ENCODE measurements around the gene PLPP1.

PLPP1 gene

GRCh38 chr5:55564721-55565120 lies 30.0 kb upstream of the PLPP1 start:
- no peak overlapping the region for H3K9ac ChIP-seq
- no peak for TF ChIP-seq CTCF (IDR thresholded peaks at IDR 0.05)

GRCh38 chr5:55558484-55558883 lies 23.7 kb upstream of the PLPP1 start:
- Histone ChIP-seq H3K27me3 (ENCODE audit: control insufficient read depth, insufficient read depth, low read length) (no peaks in the 10 kb centered on the region), H3K4me2 (ENCODE audit: low read length) (no peak overlapping the region), H3K79me2 (no peaks in the 10 kb centered on the region), H3K27ac (no peak overlapping the region), H3K4me1 (no peaks in the 10 kb centered on the region), H3K36me3 (ENCODE audit: control insufficient read depth, insufficient read depth, low read length) (no peaks in the 10 kb centered on the region), H3K9me3 (ENCODE audit: control insufficient read depth, low read length) (no peaks in the 10 kb centered on the region), H2AFZ (no peak overlapping the region), H3K4me3 (ENCODE audit: low read depth, low read length) (no peak overlapping the region), H3K9ac (no peak overlapping the region)
- no peak for TF ChIP-seq CTCF (IDR thresholded peaks at IDR 0.05)

More at GRCh38 chr5:55564721-55565120, 30.0 kb upstream of the PLPP1 start:
- Histone ChIP-seq H3K9me3 (ENCODE audit: control insufficient read depth, low read length) (no peaks in the 10 kb centered on the region), H3K36me3 (ENCODE audit: control insufficient read depth, insufficient read depth, low read length) (no peaks in the 10 kb centered on the region), H3K27ac (no peak overlapping the region), H3K79me2 (no peaks in the 10 kb centered on the region), H3K27me3 (ENCODE audit: control insufficient read depth, insufficient read depth, low read length) (no peaks in the 10 kb centered on the region), H2AFZ (no peak overlapping the region), H3K4me1 (no peaks in the 10 kb centered on the region), H3K4me3 (ENCODE audit: low read depth, low read length) (no peak overlapping the region), H3K4me2 (ENCODE audit: low read length) (no peak overlapping the region)

- Histone ChIP-seq H3K4me2 (ENCODE audit: low read length) (no peak overlapping the region), H2AFZ (no peak overlapping the region), H3K9me3 (ENCODE audit: control insufficient read depth, low read length) (no peaks in the 10 kb centered on the region), H3K79me2 (no peaks in the 10 kb centered on the region), H3K4me1 (no peaks in the 10 kb centered on the region), H3K27ac (no peak overlapping the region), H3K4me3 (ENCODE audit: low read depth, low read length) (no peak overlapping the region), H3K27me3 (ENCODE audit: control insufficient read depth, insufficient read depth, low read length) (no peaks in the 10 kb centered on the region), H3K9ac (no peak overlapping the region), H3K36me3 (ENCODE audit: control insufficient read depth, insufficient read depth, low read length) (no peaks in the 10 kb centered on the region)
- no peak for TF ChIP-seq CTCF (IDR thresholded peaks at IDR 0.05)
These were observed 22.4 kb upstream of the PLPP1 start for GRCh38 chr5:55557123-55557522.

- Histone ChIP-seq H3K4me3 (ENCODE audit: low read depth, low read length) (no peak overlapping the region), H3K4me1 (no peaks in the 10 kb centered on the region), H3K79me2 (no peaks in the 10 kb centered on the region), H3K27ac (no peak overlapping the region), H3K27me3 (ENCODE audit: control insufficient read depth, insufficient read depth, low read length) (no peaks in the 10 kb centered on the region), H3K9me3 (ENCODE audit: control insufficient read depth, low read length) (no peaks in the 10 kb centered on the region), H2AFZ (no peak overlapping the region), H3K4me2 (ENCODE audit: low read length) (no peak overlapping the region), H3K9ac (no peak overlapping the region), H3K36me3 (ENCODE audit: control insufficient read depth, insufficient read depth, low read length) (no peaks in the 10 kb centered on the region)
- no peak for TF ChIP-seq CTCF (IDR thresholded peaks at IDR 0.05)
These were observed 19.9 kb upstream of the PLPP1 start for GRCh38 chr5:55554585-55555202.

GRCh38 chr5:55551904-55552303 lies 17.1 kb upstream of the PLPP1 start:
- H3K79me2 ChIP-seq, result no peaks in the 10 kb centered on the region
- TF ChIP-seq CTCF (IDR thresholded peaks at IDR 0.05), result no peak
- no peak overlapping the region for H2AFZ ChIP-seq
- no peaks in the 10 kb centered on the region for H3K36me3 ChIP-seq (ENCODE audit: control insufficient read depth, insufficient read depth, low read length)
- H3K27ac ChIP-seq, result no peak overlapping the region
- H3K27me3 ChIP-seq (ENCODE audit: control insufficient read depth, insufficient read depth, low read length), result no peaks in the 10 kb centered on the region
- no peaks in the 10 kb centered on the region for H3K4me1 ChIP-seq
- H3K9ac ChIP-seq, result no peak overlapping the region
- no peaks in the 10 kb centered on the region for H3K9me3 ChIP-seq (ENCODE audit: control insufficient read depth, low read length)
- no peak overlapping the region for H3K4me3 ChIP-seq (ENCODE audit: low read depth, low read length)
- H3K4me2 ChIP-seq (ENCODE audit: low read length), result no peak overlapping the region

Data from parathyroid adenoma (tissue), 2 donors.